Chondrocyte (in vitro differentiated cells): ENCODE measurements around the gene CDCA3. TPM values are rescaled to one million over a fixed set of nuclear protein-coding genes. Genes with fewer than 3 reads are reported as not detected.
"Not testable (repeated sequence)": the region's sequence is repeated elsewhere in the genome, so short reads cannot be mapped to it uniquely, and the experiment has no call there.

Experiments
- DNase-seq: peaks from one replicate; pipeline ENCODE4 v3.0.0; 2021; ENCODE audit warnings: mixed read lengths, low spot score
- H3K27ac Mint-ChIP-seq: one replicate; pipeline ENCODE4 v1.8.0; 2021; ENCODE audit warnings: mild to moderate bottlenecking, moderate library complexity, mixed read lengths; ENCODE audit not compliant: unreplicated experiment
- H3K27me3 Mint-ChIP-seq: 2 replicates; pipeline ENCODE4 v1.8.0; 2021; ENCODE audit warnings: low read depth, mixed read lengths
- H3K36me3 Mint-ChIP-seq: 2 replicates; pipeline ENCODE4 v1.8.0; 2021; ENCODE audit warnings: low read depth, mixed read lengths
- H3K4me1 Mint-ChIP-seq: 2 replicates; pipeline ENCODE4 v1.8.0; 2021; ENCODE audit warnings: low read depth, mild to moderate bottlenecking, mixed read lengths
- H3K4me3 Mint-ChIP-seq: one replicate; pipeline ENCODE4 v1.8.0; 2021; ENCODE audit warnings: mild to moderate bottlenecking, moderate library complexity, mixed read lengths; ENCODE audit not compliant: unreplicated experiment
- H3K9me3 Mint-ChIP-seq: 2 replicates; pipeline ENCODE4 v1.8.0; 2021; ENCODE audit warnings: low read depth, mixed read lengths
- CTCF ChIP-seq: fragments of 200-600 bp; sonication (generic); IDR thresholded peaks from 2 replicates; pipeline ENCODE4 v1.5.0; 2021; ENCODE audit warnings: antibody characterized with exemption, mild to moderate bottlenecking, moderate library complexity
- total RNA-seq: library from RNA; stranded (reverse); gene quantifications from 3 replicates; pipeline ENCODE4 v1.2.1, GENCODE V29; 2021

CDCA3 gene
- total RNA-seq, 1 donor from 2014 or later: 5.6 TPM

GRCh38 chr12:6868211-6869048 lies 17.3 kb upstream of the CDCA3 start:
- Mint-ChIP-seq H3K4me3 (peak overlapping the region; percentile 95), H3K27ac (peak overlapping the region; percentile 88), H3K4me1 (peaks cover 52% of the 10 kb centered on the region), H3K27me3 (no peaks in the 10 kb centered on the region), H3K9me3 (no peaks in the 10 kb centered on the region), H3K36me3 (peaks cover 25% of the 10 kb centered on the region)
- no peak for DNase-seq
- no peak for TF ChIP-seq CTCF

- Mint-ChIP-seq H3K4me3 (peak within 1 kb of the TSS; percentile 95), H3K9me3 (no peaks in the 10 kb centered on the region), H3K4me1 (peaks cover 52% of the 10 kb centered on the region), H3K27me3 (no peaks in the 10 kb centered on the region), H3K27ac (peak within 1 kb of the TSS; percentile 90), H3K36me3 (peaks cover 27% of the 10 kb centered on the region)
- peak; percentile 43 for TF ChIP-seq CTCF
- DNase-seq: peak; percentile 87
Observed at GRCh38 chr12:6867413-6868210, 16.5 kb upstream of the CDCA3 start, which contains the start of gene TPI1. Gene TPI1 (plus strand): TSS chr12:6867531. CDS start chr12:6867567, 36 bp downstream.

- H3K27ac Mint-ChIP-seq: peak overlapping the region; percentile 90
- H3K27me3 Mint-ChIP-seq: no peaks in the 10 kb centered on the region
- peaks cover 46% of the 10 kb centered on the region for H3K4me1 Mint-ChIP-seq
- peak overlapping the region; percentile 95 for H3K4me3 Mint-ChIP-seq
- H3K36me3 Mint-ChIP-seq: peaks cover 31% of the 10 kb centered on the region
- no peak for TF ChIP-seq CTCF
- DNase-seq: peak; percentile 92
- H3K9me3 Mint-ChIP-seq: no peaks in the 10 kb centered on the region
Observed at GRCh38 chr12:6866920-6867412, 15.9 kb upstream of the CDCA3 start.

GRCh38 chr12:6866163-6866919 lies 15.3 kb upstream of the CDCA3 start:
- Mint-ChIP-seq H3K4me3 (peak overlapping the region; percentile 95), H3K4me1 (peaks cover 39% of the 10 kb centered on the region), H3K36me3 (peaks cover 33% of the 10 kb centered on the region), H3K27me3 (no peaks in the 10 kb centered on the region), H3K9me3 (no peaks in the 10 kb centered on the region), H3K27ac (peak overlapping the region; percentile 90)
- DNase-seq: peak; percentile 86
- no peak for TF ChIP-seq CTCF

- Mint-ChIP-seq H3K27ac (peak overlapping the region; percentile 36), H3K36me3 (peaks cover 38% of the 10 kb centered on the region), H3K4me1 (peaks cover 29% of the 10 kb centered on the region)
- not testable (repeated sequence) for H3K9me3 Mint-ChIP-seq, H3K27me3 Mint-ChIP-seq, H3K4me3 Mint-ChIP-seq
- peak; percentile 24 for DNase-seq
Observed at GRCh38 chr12:6865307-6865706, 14.2 kb upstream of the CDCA3 start.
